ENCODE data around the gene IRS1. TPM values are rescaled to one million over a fixed set of nuclear protein-coding genes. Genes with fewer than 3 reads are reported as not detected.

The IRS1 gene
- total RNA-seq, 2 donors from 2014 or later, result 0.90 to 6.2 TPM

DNA sequence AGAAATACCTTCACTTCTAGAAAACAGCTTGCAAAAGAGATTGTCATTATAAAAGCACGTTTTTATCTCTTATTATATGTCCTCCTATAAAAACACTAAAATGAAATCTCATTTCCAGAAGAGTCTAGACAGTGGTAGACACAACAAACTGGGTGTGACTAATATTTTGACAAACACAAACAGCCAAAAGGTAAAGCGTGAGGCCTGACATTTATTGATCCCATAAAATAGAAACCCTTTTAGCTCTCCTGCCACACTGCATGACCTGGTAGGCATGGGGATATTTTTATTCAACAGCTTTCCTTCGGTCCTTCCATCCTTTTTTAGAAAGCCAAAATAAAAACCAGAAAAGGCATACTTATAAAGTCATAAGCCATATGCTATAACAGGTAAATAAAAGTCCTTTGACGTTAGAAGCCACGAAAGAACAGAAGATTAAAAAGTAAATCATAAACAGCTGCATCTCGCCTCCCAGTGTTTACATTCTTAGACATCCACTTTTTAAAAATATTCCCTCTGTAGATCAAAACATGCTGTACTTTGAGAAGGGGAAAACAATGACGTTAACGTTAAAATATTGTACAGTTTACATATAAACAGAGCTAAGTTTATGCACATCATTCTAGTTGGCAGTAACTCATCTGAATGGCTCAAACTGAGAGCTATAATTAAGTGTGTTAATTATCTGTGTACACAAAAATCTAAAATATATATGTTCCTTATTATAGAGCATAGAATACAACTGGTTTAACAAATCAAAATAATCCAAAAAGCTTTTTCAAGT is 44.6 kb downstream of the IRS1 start:
- Mint-ChIP-seq H3K27ac (no peak overlapping the region), H3K27me3 (no peaks in the 10 kb centered on the region), H3K36me3 (ENCODE audit: low read depth) (no peaks in the 10 kb centered on the region), H3K4me3 (no peak overlapping the region), H3K4me1 (no peaks in the 10 kb centered on the region)
- ATAC-seq (no peak), DNase-seq (no peak)
- H3K9me3 ChIP-seq (ENCODE audit: control insufficient read depth, low read length, poor library complexity, severe bottlenecking), result no peaks in the 10 kb centered on the region

GRCh38 chr2:226752887-226753286 is 46.7 kb downstream of the IRS1 start:
- DNase-seq (no peak), ATAC-seq (no peak)
- H3K36me3 Mint-ChIP-seq (ENCODE audit: low read depth), result no peaks in the 10 kb centered on the region
- peaks cover 7% of the 10 kb centered on the region for H3K27me3 Mint-ChIP-seq
- peak overlapping the region; percentile 56 for H3K27ac Mint-ChIP-seq
- no peak overlapping the region for H3K4me3 Mint-ChIP-seq
- no peaks in the 10 kb centered on the region for H3K4me1 Mint-ChIP-seq
- H3K9me3 ChIP-seq (ENCODE audit: control insufficient read depth, low read length, poor library complexity, severe bottlenecking), result no peaks in the 10 kb centered on the region

DNA sequence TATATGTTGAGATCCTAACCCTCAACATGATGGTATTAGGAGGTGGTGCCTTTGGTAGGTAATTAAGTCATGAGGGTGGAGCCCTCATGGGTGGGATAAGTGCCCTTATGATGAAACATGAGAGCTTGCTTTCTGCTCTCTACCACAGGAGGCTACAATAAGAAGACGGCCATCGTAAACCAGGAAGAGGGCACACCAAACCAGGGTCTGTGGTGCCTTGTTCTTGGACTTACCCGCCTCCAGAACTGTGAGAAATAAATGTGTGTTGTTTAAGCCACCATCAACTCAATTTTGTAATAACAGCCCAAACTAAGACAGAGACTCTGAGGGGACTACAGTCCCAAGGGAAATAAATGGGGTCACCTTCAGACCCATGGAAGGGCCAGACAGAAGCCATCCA is 52.3 kb downstream of the IRS1 start:
- H3K9me3 ChIP-seq (ENCODE audit: control insufficient read depth, low read length, poor library complexity, severe bottlenecking), result no peaks in the 10 kb centered on the region
- no peaks in the 10 kb centered on the region for H3K4me1 Mint-ChIP-seq
- H3K27ac Mint-ChIP-seq, result no peak overlapping the region
- DNase-seq (no peak), ATAC-seq (no peak)
- no peaks in the 10 kb centered on the region for H3K36me3 Mint-ChIP-seq (ENCODE audit: low read depth)
- no peak overlapping the region for H3K4me3 Mint-ChIP-seq
- H3K27me3 Mint-ChIP-seq, result peaks cover 9% of the 10 kb centered on the region

DNA sequence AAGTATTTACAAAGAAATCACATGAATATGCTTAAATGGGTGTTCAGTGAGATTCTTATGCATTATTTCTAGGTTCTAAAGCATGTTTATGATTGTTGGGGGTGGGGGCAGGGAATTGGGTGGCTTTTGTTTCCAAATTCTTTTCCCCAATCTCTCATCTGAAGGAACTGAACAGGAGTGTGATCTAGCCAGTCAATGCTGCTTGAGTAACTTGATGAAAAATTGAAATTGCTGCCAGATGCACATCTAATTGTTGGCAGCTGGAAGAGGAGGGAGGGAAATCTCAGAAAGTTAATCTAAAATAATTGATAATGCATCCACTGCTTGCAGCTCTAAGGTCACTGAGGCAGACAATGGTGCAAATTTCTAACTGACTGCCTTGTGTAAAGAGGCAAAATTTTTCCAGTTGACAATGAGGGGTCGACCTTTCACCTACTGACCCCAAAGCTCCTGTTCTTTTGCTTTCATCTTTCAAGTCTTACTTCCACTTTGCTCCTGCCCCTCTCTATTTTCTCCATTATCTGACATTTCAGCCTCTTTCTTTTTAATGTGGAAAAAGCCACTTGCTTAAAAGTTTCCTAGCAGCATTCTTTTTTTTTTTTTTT is 53.3 kb downstream of the IRS1 start:
- Mint-ChIP-seq H3K27me3 (peaks cover 19% of the 10 kb centered on the region), H3K27ac (no peak overlapping the region), H3K4me1 (no peaks in the 10 kb centered on the region), H3K36me3 (ENCODE audit: low read depth) (no peaks in the 10 kb centered on the region), H3K4me3 (no peak overlapping the region)
- no peaks in the 10 kb centered on the region for H3K9me3 ChIP-seq (ENCODE audit: control insufficient read depth, low read length, poor library complexity, severe bottlenecking)
- ATAC-seq (no peak), DNase-seq (no peak)

GRCh38 chr2:226743915-226744314 is 55.7 kb downstream of the IRS1 start:
- no peak for ATAC-seq
- H3K27ac Mint-ChIP-seq, result no peak overlapping the region
- H3K9me3 ChIP-seq (ENCODE audit: control insufficient read depth, low read length, poor library complexity, severe bottlenecking), result no peaks in the 10 kb centered on the region
- no peaks in the 10 kb centered on the region for H3K36me3 Mint-ChIP-seq (ENCODE audit: low read depth)
- H3K4me1 Mint-ChIP-seq, result no peaks in the 10 kb centered on the region
- H3K27me3 Mint-ChIP-seq, result peaks cover 14% of the 10 kb centered on the region
- no peak overlapping the region for H3K4me3 Mint-ChIP-seq
- no peak for DNase-seq

- H3K27me3 Mint-ChIP-seq, result peaks cover 14% of the 10 kb centered on the region
- ATAC-seq, result no peak
- no peaks in the 10 kb centered on the region for H3K9me3 ChIP-seq (ENCODE audit: control insufficient read depth, low read length, poor library complexity, severe bottlenecking)
- H3K27ac Mint-ChIP-seq, result no peak overlapping the region
- H3K36me3 Mint-ChIP-seq (ENCODE audit: low read depth), result no peaks in the 10 kb centered on the region
- DNase-seq, result no peak
- no peak overlapping the region for H3K4me3 Mint-ChIP-seq
- H3K4me1 Mint-ChIP-seq, result no peaks in the 10 kb centered on the region
These were observed 57.3 kb downstream of the IRS1 start for GRCh38 chr2:226742347-226742746.

GRCh38 chr2:226740039-226740648 is 59.5 kb downstream of the IRS1 start:
- ATAC-seq, result no peak
- DNase-seq, result no peak
- H3K4me3 Mint-ChIP-seq, result no peak overlapping the region
- no peak overlapping the region for H3K27ac Mint-ChIP-seq
- peaks cover 14% of the 10 kb centered on the region for H3K27me3 Mint-ChIP-seq
- H3K4me1 Mint-ChIP-seq, result no peaks in the 10 kb centered on the region
- H3K36me3 Mint-ChIP-seq (ENCODE audit: low read depth), result no peaks in the 10 kb centered on the region
- no peaks in the 10 kb centered on the region for H3K9me3 ChIP-seq (ENCODE audit: control insufficient read depth, low read length, poor library complexity, severe bottlenecking)

- H3K27me3 Mint-ChIP-seq, result peaks cover 14% of the 10 kb centered on the region
These were observed 60.0 kb downstream of the IRS1 start for GRCh38 chr2:226739545-226740030.

GRCh38 chr2:226738821-226739544 is 60.6 kb downstream of the IRS1 start:
- H3K27me3 Mint-ChIP-seq, result peaks cover 14% of the 10 kb centered on the region
- ATAC-seq, result no peak
- H3K4me1 Mint-ChIP-seq, result no peaks in the 10 kb centered on the region
- DNase-seq, result no peak
- H3K27ac Mint-ChIP-seq, result no peak overlapping the region
- no peaks in the 10 kb centered on the region for H3K36me3 Mint-ChIP-seq (ENCODE audit: low read depth)
- no peaks in the 10 kb centered on the region for H3K9me3 ChIP-seq (ENCODE audit: control insufficient read depth, low read length, poor library complexity, severe bottlenecking)
- no peak overlapping the region for H3K4me3 Mint-ChIP-seq

More at GRCh38 chr2:226739545-226740030, 60.0 kb downstream of the IRS1 start:
- Mint-ChIP-seq H3K4me1 (no peaks in the 10 kb centered on the region), H3K4me3 (no peak overlapping the region), H3K27ac (no peak overlapping the region), H3K36me3 (ENCODE audit: low read depth) (no peaks in the 10 kb centered on the region)
- H3K9me3 ChIP-seq (ENCODE audit: control insufficient read depth, low read length, poor library complexity, severe bottlenecking), result no peaks in the 10 kb centered on the region
- ATAC-seq (no peak), DNase-seq (no peak)

- no peak for ATAC-seq
- peaks cover 14% of the 10 kb centered on the region for H3K27me3 Mint-ChIP-seq
- H3K4me3 Mint-ChIP-seq, result no peak overlapping the region
- no peaks in the 10 kb centered on the region for H3K9me3 ChIP-seq (ENCODE audit: control insufficient read depth, low read length, poor library complexity, severe bottlenecking)
- H3K4me1 Mint-ChIP-seq, result no peaks in the 10 kb centered on the region
- no peaks in the 10 kb centered on the region for H3K36me3 Mint-ChIP-seq (ENCODE audit: low read depth)
- no peak overlapping the region for H3K27ac Mint-ChIP-seq
- DNase-seq, result no peak
These were observed 61.3 kb downstream of the IRS1 start for GRCh38 chr2:226738191-226738820.

- Mint-ChIP-seq H3K4me3 (no peak overlapping the region), H3K27me3 (peaks cover 3% of the 10 kb centered on the region), H3K4me1 (no peaks in the 10 kb centered on the region), H3K27ac (no peak overlapping the region), H3K36me3 (ENCODE audit: low read depth) (no peaks in the 10 kb centered on the region)
- H3K9me3 ChIP-seq (ENCODE audit: control insufficient read depth, low read length, poor library complexity, severe bottlenecking), result no peaks in the 10 kb centered on the region
- no peak for DNase-seq
- ATAC-seq, result no peak
These were observed 63.2 kb downstream of the IRS1 start for GRCh38 chr2:226736382-226736781.

- Mint-ChIP-seq H3K36me3 (ENCODE audit: low read depth) (no peaks in the 10 kb centered on the region), H3K27me3 (no peaks in the 10 kb centered on the region), H3K27ac (no peak overlapping the region), H3K4me3 (no peak overlapping the region), H3K4me1 (no peaks in the 10 kb centered on the region)
- ATAC-seq (no peak), DNase-seq (no peak)
- no peaks in the 10 kb centered on the region for H3K9me3 ChIP-seq (ENCODE audit: control insufficient read depth, low read length, poor library complexity, severe bottlenecking)
These were observed 65.6 kb downstream of the IRS1 start for GRCh38 chr2:226733927-226734564.
